PC-3 (cell line): ENCODE results near the gene INAFM2.
A peak's percentile ranks its signal among the peaks of the same experiment; 100 is the strongest.

ENCODE experiments used
- EZH2 ChIP-seq: fragments of 300-600 bp; sonication (generic); IDR thresholded peaks from one replicate; pipeline ENCODE4 v1.6.1; 2017; ENCODE audit warnings: antibody characterized with exemption, mild to moderate bottlenecking, low read length; ENCODE audit not compliant: unreplicated experiment
- EZH2phosphoT487 ChIP-seq: fragments of 300-600 bp; sonication (generic); IDR thresholded peaks from 2 replicates; pipeline ENCODE4 v1.6.1; 2018; ENCODE audit warnings: mild to moderate bottlenecking, antibody characterized with exemption, low read length, borderline replicate concordance
- TF ChIP-seq, protein P1 (sequence below): fragments of 300-600 bp; sonication (generic); conservative IDR thresholded peaks from 2 replicates; pipeline ENCODE4 v1.5.1; 2017; ENCODE audit warnings: antibody characterized with exemption, low read depth, mild to moderate bottlenecking, low read length

DNA sequence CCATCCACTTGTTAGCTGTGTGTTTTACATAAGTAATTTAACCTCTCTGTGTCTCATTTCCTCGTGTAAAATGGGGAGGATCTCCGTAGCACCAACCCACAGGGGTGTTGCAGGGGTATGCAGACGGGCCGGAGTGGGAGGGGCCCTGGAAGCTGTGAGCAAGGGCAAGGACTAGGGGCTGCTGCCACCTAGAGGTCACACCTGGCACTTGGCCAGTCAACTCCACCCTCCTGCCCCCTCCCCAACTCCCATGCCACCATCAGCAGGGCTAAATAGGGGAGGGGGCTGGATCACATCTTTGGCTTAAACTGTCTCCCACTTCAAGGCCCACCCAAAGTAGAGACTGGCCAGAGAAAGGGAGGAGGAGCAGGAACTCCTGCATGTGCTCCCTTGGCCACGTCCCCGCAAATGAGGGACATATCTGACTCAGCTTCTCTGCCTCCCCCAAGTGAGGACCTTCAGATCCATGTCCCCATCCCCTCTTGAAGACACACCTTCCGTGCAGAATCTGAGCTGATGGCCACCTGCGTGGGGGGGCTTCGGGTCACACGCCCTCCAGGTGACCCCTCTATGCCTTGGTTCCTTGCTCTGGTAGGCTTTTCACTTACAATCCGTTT lies 14.7 kb downstream of the INAFM2 start:
- no peak for TF ChIP-seq EZH2phosphoT487
- TF ChIP-seq, protein P1, sequence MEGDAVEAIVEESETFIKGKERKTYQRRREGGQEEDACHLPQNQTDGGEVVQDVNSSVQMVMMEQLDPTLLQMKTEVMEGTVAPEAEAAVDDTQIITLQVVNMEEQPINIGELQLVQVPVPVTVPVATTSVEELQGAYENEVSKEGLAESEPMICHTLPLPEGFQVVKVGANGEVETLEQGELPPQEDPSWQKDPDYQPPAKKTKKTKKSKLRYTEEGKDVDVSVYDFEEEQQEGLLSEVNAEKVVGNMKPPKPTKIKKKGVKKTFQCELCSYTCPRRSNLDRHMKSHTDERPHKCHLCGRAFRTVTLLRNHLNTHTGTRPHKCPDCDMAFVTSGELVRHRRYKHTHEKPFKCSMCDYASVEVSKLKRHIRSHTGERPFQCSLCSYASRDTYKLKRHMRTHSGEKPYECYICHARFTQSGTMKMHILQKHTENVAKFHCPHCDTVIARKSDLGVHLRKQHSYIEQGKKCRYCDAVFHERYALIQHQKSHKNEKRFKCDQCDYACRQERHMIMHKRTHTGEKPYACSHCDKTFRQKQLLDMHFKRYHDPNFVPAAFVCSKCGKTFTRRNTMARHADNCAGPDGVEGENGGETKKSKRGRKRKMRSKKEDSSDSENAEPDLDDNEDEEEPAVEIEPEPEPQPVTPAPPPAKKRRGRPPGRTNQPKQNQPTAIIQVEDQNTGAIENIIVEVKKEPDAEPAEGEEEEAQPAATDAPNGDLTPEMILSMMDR, result peak; percentile 90
- TF ChIP-seq EZH2, result no peak
